ENCODE results near the gene GAREM2.

DNA sequence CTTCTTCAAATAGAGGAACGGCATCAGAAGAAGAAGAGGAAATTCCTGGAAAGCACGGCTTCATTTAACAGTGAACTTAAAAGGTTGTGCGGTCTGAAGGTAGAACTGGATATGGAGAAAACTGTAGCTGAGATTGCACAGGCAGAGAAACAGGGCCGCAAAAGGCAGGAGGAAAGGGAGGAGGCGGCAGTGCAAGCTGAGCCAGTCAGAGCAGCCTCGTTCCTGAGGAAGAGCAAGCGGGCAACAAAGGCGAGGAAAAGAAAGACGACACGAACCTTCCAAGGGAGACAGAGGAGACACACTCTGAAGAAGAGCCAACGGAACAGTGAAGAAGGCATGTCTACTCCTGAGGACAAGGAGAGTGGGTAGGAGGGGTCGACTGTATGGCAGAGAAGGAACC lies 22.6 kb upstream of the GAREM2 start:
- TF ChIP-seq, protein P1, sequence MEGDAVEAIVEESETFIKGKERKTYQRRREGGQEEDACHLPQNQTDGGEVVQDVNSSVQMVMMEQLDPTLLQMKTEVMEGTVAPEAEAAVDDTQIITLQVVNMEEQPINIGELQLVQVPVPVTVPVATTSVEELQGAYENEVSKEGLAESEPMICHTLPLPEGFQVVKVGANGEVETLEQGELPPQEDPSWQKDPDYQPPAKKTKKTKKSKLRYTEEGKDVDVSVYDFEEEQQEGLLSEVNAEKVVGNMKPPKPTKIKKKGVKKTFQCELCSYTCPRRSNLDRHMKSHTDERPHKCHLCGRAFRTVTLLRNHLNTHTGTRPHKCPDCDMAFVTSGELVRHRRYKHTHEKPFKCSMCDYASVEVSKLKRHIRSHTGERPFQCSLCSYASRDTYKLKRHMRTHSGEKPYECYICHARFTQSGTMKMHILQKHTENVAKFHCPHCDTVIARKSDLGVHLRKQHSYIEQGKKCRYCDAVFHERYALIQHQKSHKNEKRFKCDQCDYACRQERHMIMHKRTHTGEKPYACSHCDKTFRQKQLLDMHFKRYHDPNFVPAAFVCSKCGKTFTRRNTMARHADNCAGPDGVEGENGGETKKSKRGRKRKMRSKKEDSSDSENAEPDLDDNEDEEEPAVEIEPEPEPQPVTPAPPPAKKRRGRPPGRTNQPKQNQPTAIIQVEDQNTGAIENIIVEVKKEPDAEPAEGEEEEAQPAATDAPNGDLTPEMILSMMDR (IDR thresholded peaks at IDR 0.05; ENCODE audit: low read length), result no peak
- no peak for TF ChIP-seq EZH2 (IDR thresholded peaks at IDR 0.05; ENCODE audit: borderline replicate concordance, low read length)
